K562 (cell line): ENCODE measurements around the gene RASIP1. TPM values are rescaled to one million over a fixed set of nuclear protein-coding genes. Genes with fewer than 3 reads are reported as not detected.

ENCODE experiments used
- ARHGAP35 ChIP-seq: fragments of 450-650 bp; IDR thresholded peaks from 2 replicates; pipeline ENCODE4 v1.6.1; 2018; ENCODE audit not compliant: partially characterized antibody
- CCAR2 ChIP-seq: fragments of 200-400 bp; formaldehyde crosslinking; IDR thresholded peaks from 2 replicates; pipeline ENCODE4 v1.6.1; 2017; ENCODE audit warnings: mild to moderate bottlenecking, low read depth, low read length
- CCNT2 ChIP-seq: IDR thresholded peaks from 2 replicates; pipeline ENCODE4 v1.6.1; 2011; ENCODE audit warnings: borderline replicate concordance, low read depth, mild to moderate bottlenecking, moderate library complexity, mixed read lengths, low read length; ENCODE audit not compliant: insufficient read length; ENCODE audit errors: extremely low read depth
- KAT7 ChIP-seq: sonication (generic); formaldehyde crosslinking; IDR thresholded peaks from 2 replicates; pipeline ENCODE4 v1.8.0; 2022; ENCODE audit warnings: missing genetic modification reagents, mild to moderate bottlenecking, borderline replicate concordance
- NCOA4 ChIP-seq: fragments of 450-650 bp; IDR thresholded peaks from 2 replicates; pipeline ENCODE4 v1.6.1; 2018; ENCODE audit warnings: mild to moderate bottlenecking; ENCODE audit not compliant: partially characterized antibody
- PRPF4 ChIP-seq: fragments of 200-400 bp; formaldehyde crosslinking; IDR thresholded peaks from one replicate; pipeline ENCODE4 v1.6.1; 2017; ENCODE audit warnings: low read length, low read depth, mild to moderate bottlenecking; ENCODE audit not compliant: insufficient read depth, poor library complexity, severe bottlenecking
- RBM15 ChIP-seq: fragments of 200-400 bp; formaldehyde crosslinking; IDR thresholded peaks from 2 replicates; pipeline ENCODE4 v1.6.1; 2018; ENCODE audit warnings: mild to moderate bottlenecking, low read length, moderate library complexity; ENCODE audit not compliant: insufficient read depth
- SETDB1 ChIP-seq: IDR thresholded peaks from one replicate; pipeline ENCODE4 v1.6.1; 2012; ENCODE audit warnings: low read length, control low read depth, inconsistent platforms
- SRSF1 ChIP-seq: fragments of 200-400 bp; formaldehyde crosslinking; IDR thresholded peaks from 2 replicates; pipeline ENCODE4 v1.6.1; 2017; ENCODE audit warnings: mild to moderate bottlenecking, low read depth, low read length, moderate library complexity
- TAF1 ChIP-seq: IDR thresholded peaks from 2 replicates; pipeline ENCODE4 v1.6.1; 2011; ENCODE audit warnings: mild to moderate bottlenecking, low read length, moderate library complexity; ENCODE audit not compliant: insufficient read depth, control insufficient read depth, severe bottlenecking; ENCODE audit errors: extremely low read depth
- WHSC1 ChIP-seq: IDR thresholded peaks from one replicate; pipeline ENCODE4 v1.6.1; 2012; ENCODE audit warnings: low read length, control low read depth, inconsistent platforms
- ZNF197 ChIP-seq: fragments of 200-800 bp; sonication (Bioruptor generic); IDR thresholded peaks from 2 replicates; pipeline ENCODE4 v1.6.1; 2016; ENCODE audit warnings: low read depth, missing genetic modification characterization, missing compliant biosample characterization
- ZNF24 ChIP-seq: fragments of 450-650 bp; IDR thresholded peaks from 2 replicates; pipeline ENCODE4 v1.6.1; 2016
- ZNF3 ChIP-seq: fragments of 250-450 bp; sonication (Bioruptor Pico); IDR thresholded peaks from 2 replicates; pipeline ENCODE4 v1.5.0; 2021; ENCODE audit warnings: mild to moderate bottlenecking, moderate library complexity
- polyA plus RNA-seq, 8 experiments: library from polyadenylated mRNA; depleted of rRNA in 4 of 8; stranded (reverse) in 5 of 8; unstranded in 3 of 8; fragments of >200 nt; fragmentation: Nextera tagmentation in 2 of 8; fragmentation: Illumina TruSeq in 1 of 8; extraction: Ambion mirVana in 2 of 8; extraction: Trizol in 1 of 8; gene quantifications; 2 replicates each; pipeline versions ENCODE4 v1.2.1 to v1.2.3, GENCODE V29; 2011 to 2014; ENCODE audit warnings: inconsistent platforms in 1 of 8, missing spikeins in 1 of 8
- total RNA-seq, 7 experiments: library from RNA; depleted of rRNA in 6 of 7; stranded (reverse); fragments of >200 nt in 6 of 7; fragmentation: Illumina TruSeq in 2 of 7; extraction: Trizol in 2 of 7; gene quantifications; 2 replicates each; pipeline versions ENCODE4 v1.2.1 to v1.2.3, GENCODE V29; 2011 to 2021; ENCODE audit warnings: low replicate concordance in 1 of 7
- TF ChIP-seq, protein P1 (sequence below): sonication (generic); formaldehyde crosslinking; IDR thresholded peaks from 2 replicates; pipeline ENCODE4 v1.8.0; 2022; ENCODE audit warnings: missing genetic modification reagents, mild to moderate bottlenecking, borderline replicate concordance
- TF ChIP-seq, protein P2 (sequence below): fragments of 450-650 bp; IDR thresholded peaks from 2 replicates; pipeline ENCODE4 v1.6.1; 2018; ENCODE audit warnings: mild to moderate bottlenecking, low read depth; ENCODE audit not compliant: partially characterized antibody
- TF ChIP-seq, protein P3 (sequence below), 2 experiments: fragments of 150-350 bp in 1 of 2; IDR thresholded peaks; 2 replicates each; pipeline ENCODE4 v1.6.1; 2012 to 2016; ENCODE audit warnings: low read depth in 2 of 2, low read length in 2 of 2, mild to moderate bottlenecking in 1 of 2, moderate library complexity in 1 of 2
- TF ChIP-seq, protein P4 (sequence below): fragments of 250-450 bp; sonication (Bioruptor Pico); IDR thresholded peaks from 2 replicates; pipeline ENCODE4 v1.4.0; 2020; ENCODE audit warnings: borderline replicate concordance

RASIP1 gene
- total and polyA plus RNA-seq, 9 of the 15 experiments (the other 6 are each of a cell fraction or from before 2014, with no cell fraction given) = 0.20 to 4.7 (median 1.5) TPM

DNA sequence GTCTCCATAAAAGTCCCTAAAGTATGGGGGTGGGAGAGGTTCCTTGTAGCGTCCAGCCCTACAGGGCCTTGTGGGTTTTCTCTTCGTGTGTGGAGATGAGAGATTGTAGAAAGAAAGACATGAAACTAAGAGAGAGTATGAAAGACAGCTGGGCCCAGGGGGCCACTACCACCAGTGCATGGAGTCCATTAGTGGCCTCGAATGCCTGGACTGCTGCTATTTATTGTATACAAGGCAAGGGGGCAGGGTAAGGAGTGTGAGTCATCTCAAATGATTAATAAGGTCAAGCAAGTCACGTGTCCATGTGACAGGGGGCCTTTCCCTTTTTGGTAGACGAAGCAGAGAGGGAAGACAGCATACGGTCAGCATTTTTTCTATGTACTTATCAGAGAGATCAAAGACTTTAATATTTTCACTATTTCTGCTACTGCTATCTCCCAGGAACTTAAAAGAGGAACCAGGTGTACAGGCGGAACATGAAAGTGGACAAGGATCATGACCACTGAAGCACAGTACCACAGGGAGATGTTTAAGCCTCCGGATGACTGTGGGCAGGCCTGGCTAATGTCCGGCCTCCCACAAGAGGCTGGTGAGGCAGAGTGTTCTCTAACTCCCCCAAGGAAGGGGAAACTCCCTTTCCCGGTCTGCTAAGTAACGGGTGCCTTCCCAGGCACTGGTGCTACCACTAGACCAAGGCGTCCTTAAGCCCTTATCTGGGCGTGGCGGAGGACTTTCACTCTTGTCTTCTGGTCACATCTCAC, 40.4 kb upstream of the RASIP1 start (continued):
- TF ChIP-seq SRSF1 (no peak), CCNT2 (no peak), SETDB1 (no peak), NCOA4 (no peak), KAT7 (peak; percentile 87; the same call in 1 of the 2 replicates), RBM15 (no peak), ARHGAP35 (no peak), WHSC1 (no peak), ZNF24 (no peak), TAF1 (no peak), PRPF4 (no peak), ZNF197 (no peak), ZNF3 (CRISPR knock-in tag) (no peak), CCAR2 (no peak)
- TF ChIP-seq, protein P1, sequence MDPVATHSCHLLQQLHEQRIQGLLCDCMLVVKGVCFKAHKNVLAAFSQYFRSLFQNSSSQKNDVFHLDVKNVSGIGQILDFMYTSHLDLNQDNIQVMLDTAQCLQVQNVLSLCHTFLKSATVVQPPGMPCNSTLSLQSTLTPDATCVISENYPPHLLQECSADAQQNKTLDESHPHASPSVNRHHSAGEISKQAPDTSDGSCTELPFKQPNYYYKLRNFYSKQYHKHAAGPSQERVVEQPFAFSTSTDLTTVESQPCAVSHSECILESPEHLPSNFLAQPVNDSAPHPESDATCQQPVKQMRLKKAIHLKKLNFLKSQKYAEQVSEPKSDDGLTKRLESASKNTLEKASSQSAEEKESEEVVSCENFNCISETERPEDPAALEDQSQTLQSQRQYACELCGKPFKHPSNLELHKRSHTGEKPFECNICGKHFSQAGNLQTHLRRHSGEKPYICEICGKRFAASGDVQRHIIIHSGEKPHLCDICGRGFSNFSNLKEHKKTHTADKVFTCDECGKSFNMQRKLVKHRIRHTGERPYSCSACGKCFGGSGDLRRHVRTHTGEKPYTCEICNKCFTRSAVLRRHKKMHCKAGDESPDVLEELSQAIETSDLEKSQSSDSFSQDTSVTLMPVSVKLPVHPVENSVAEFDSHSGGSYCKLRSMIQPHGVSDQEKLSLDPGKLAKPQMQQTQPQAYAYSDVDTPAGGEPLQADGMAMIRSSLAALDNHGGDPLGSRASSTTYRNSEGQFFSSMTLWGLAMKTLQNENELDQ (CRISPR knock-in tag) = no peak
- TF ChIP-seq, protein P2, sequence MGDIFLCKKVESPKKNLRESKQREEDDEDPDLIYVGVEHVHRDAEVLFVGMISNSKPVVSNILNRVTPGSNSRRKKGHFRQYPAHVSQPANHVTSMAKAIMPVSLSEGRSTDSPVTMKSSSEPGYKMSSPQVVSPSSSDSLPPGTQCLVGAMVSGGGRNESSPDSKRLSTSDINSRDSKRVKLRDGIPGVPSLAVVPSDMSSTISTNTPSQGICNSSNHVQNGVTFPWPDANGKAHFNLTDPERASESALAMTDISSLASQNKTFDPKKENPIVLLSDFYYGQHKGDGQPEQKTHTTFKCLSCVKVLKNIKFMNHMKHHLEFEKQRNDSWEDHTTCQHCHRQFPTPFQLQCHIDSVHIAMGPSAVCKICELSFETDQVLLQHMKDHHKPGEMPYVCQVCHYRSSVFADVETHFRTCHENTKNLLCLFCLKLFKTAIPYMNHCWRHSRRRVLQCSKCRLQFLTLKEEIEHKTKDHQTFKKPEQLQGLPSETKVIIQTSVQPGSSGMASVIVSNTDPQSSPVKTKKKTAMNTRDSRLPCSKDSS = no peak
- TF ChIP-seq, protein P3, sequence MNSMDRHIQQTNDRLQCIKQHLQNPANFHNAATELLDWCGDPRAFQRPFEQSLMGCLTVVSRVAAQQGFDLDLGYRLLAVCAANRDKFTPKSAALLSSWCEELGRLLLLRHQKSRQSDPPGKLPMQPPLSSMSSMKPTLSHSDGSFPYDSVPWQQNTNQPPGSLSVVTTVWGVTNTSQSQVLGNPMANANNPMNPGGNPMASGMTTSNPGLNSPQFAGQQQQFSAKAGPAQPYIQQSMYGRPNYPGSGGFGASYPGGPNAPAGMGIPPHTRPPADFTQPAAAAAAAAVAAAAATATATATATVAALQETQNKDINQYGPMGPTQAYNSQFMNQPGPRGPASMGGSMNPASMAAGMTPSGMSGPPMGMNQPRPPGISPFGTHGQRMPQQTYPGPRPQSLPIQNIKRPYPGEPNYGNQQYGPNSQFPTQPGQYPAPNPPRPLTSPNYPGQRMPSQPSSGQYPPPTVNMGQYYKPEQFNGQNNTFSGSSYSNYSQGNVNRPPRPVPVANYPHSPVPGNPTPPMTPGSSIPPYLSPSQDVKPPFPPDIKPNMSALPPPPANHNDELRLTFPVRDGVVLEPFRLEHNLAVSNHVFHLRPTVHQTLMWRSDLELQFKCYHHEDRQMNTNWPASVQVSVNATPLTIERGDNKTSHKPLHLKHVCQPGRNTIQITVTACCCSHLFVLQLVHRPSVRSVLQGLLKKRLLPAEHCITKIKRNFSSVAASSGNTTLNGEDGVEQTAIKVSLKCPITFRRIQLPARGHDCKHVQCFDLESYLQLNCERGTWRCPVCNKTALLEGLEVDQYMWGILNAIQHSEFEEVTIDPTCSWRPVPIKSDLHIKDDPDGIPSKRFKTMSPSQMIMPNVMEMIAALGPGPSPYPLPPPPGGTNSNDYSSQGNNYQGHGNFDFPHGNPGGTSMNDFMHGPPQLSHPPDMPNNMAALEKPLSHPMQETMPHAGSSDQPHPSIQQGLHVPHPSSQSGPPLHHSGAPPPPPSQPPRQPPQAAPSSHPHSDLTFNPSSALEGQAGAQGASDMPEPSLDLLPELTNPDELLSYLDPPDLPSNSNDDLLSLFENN (IDR thresholded peaks at IDR 0.05; ENCODE audit: low read depth in 2 of 2, low read length in 2 of 2) = no peak
- TF ChIP-seq, protein P4, sequence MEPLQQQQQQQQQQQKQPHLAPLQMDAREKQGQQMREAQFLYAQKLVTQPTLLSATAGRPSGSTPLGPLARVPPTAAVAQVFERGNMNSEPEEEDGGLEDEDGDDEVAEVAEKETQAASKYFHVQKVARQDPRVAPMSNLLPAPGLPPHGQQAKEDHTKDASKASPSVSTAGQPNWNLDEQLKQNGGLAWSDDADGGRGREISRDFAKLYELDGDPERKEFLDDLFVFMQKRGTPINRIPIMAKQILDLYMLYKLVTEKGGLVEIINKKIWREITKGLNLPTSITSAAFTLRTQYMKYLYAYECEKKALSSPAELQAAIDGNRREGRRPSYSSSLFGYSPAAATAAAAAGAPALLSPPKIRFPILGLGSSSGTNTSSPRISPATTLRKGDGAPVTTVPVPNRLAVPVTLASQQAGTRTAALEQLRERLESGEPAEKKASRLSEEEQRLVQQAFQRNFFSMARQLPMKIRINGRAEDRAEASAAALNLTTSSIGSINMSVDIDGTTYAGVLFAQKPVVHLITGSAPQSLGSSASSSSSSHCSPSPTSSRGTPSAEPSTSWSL = no peak
